ENCODE measurements around the gene DCAF12L2.
"Not testable (repeated sequence)": the region's sequence is repeated elsewhere in the genome, so short reads cannot be mapped to it uniquely, and the experiment has no call there.

The DCAF12L2 gene

GRCh38 chrX:126165721-126166461 lies at the start of gene DCAF12L2:
DCAF12L2 (minus strand) TSS chrX:126166289; CDS start chrX:126165924, 365 bp downstream.
- no peak for DNase-seq (ENCODE audit: low read depth in 2 of 2)

GRCh38 chrX:126190888-126191287 lies 24.8 kb upstream of the DCAF12L2 start:
- DNase-seq (ENCODE audit: low read depth in 2 of 2) = not testable (repeated sequence)

GRCh38 chrX:126177133-126177840 lies 11.2 kb upstream of the DCAF12L2 start:
- DNase-seq (ENCODE audit: low read depth in 2 of 2) = no peak

GRCh38 chrX:126170720-126171119 lies 4.6 kb upstream of the DCAF12L2 start:
- DNase-seq (ENCODE audit: low read depth in 2 of 2) = no peak

GRCh38 chrX:126167560-126167959 lies 1.5 kb upstream of the DCAF12L2 start:
- DNase-seq (ENCODE audit: low read depth in 2 of 2) = no peak

GRCh38 chrX:126165401-126165720 lies 728 bp downstream of the DCAF12L2 start:
- DNase-seq (ENCODE audit: low read depth in 2 of 2) = no peak

GRCh38 chrX:126164689-126165400 lies 1.2 kb downstream of the DCAF12L2 start:
- no peak for DNase-seq (ENCODE audit: low read depth in 2 of 2)

- DNase-seq (ENCODE audit: low read depth in 2 of 2) = no peak
Measured at GRCh38 chrX:126164226-126164625, 1.9 kb downstream of the DCAF12L2 start.

- no peak for DNase-seq (ENCODE audit: low read depth in 2 of 2)
Measured at GRCh38 chrX:126141014-126141413, 25.1 kb downstream of the DCAF12L2 start.

- DNase-seq (ENCODE audit: low read depth in 2 of 2) = no peak
Measured at GRCh38 chrX:126137899-126138298, 28.2 kb downstream of the DCAF12L2 start.

GRCh38 chrX:126124721-126125120 lies 41.4 kb downstream of the DCAF12L2 start:
- DNase-seq (ENCODE audit: low read depth in 2 of 2) = no peak

All from stimulated activated CD8-positive, alpha-beta memory T cell treated with anti-CD3 and anti-CD28 coated beads, Interleukin-7, amount 100 ng/mL, for 1 hour (primary cell).